Psoas muscle (tissue), 8 donors: Measurements from ENCODE around the gene NR4A2. TPM values are rescaled to one million over a fixed set of nuclear protein-coding genes. Genes with fewer than 3 reads are reported as not detected.

ENCODE experiments used
- ATAC-seq, 4 donors: fragments of 200-7000 bp; cut with Tn5 transposase; one replicate each; pipeline ENCODE4 v1.9.1; 2020; ENCODE audit warnings: moderate library complexity in 3 of 4, mild to moderate bottlenecking in 2 of 4
- DNase-seq, 2 donors: peaks; one replicate each; pipeline ENCODE4 v3.0.0-alpha.2; 2020
- H3K27ac ChIP-seq: fragments of 200-600 bp; one replicate; pipeline ENCODE4 v1.8.0; 2022
- H3K27me3 ChIP-seq, 3 donors: fragments of 200-600 bp in 1 of 3; one replicate each; pipeline versions ENCODE4 v1.6.1 to v1.8.0; 2013 to 2022; ENCODE audit warnings: low read length in 2 of 3, mild to moderate bottlenecking in 2 of 3, moderate library complexity in 1 of 3; ENCODE audit not compliant: insufficient read depth in 3 of 3
- H3K36me3 ChIP-seq, 2 donors: fragments of 200-600 bp in 1 of 2; one replicate each; pipeline versions ENCODE4 v1.6.1 to v1.8.0; 2013 to 2022; ENCODE audit warnings: low read depth in 1 of 2, mild to moderate bottlenecking in 1 of 2, moderate library complexity in 1 of 2; ENCODE audit not compliant: insufficient read depth in 1 of 2
- H3K4me1 ChIP-seq: fragments of 200-600 bp; one replicate; pipeline ENCODE4 v1.8.0; 2022
- H3K4me3 ChIP-seq: fragments of 200-600 bp; one replicate; pipeline ENCODE4 v1.8.0; 2022; ENCODE audit warnings: mild to moderate bottlenecking
- H3K9me3 ChIP-seq: fragments of 200-600 bp; one replicate; pipeline ENCODE4 v1.8.0; 2022
- WGBS, 3 donors: extraction: QIAGEN DNeasy Blood & Tissue Kit; methylation state at CpG; one replicate each; pipeline versions ENCODE4 v1.1.6 to v1.1.7; 2013; 5-methylcytosine and 5-hydroxymethylcytosine counted together
- intact Hi-C, 2 donors: fragments of 100-400 bp; cut with DNase I; formaldehyde crosslinking; loops; one replicate each; pipeline versions ENCODE4 v1.11.0 to v1.14.2; 2022
- polyA plus RNA-seq, 3 donors: library from polyadenylated mRNA; stranded (reverse); fragments of 200-250 nt; gene quantifications; one replicate each; pipeline ENCODE4 v1.2.3, GENCODE V29; 2013
- total RNA-seq, 4 donors: library from RNA; stranded (reverse); fragmentation: NEBNext Ultra II Directional in 2 of 4; extraction: Animal tissue kit (Norgen Biotek cat#: 25700) in 2 of 4; gene quantifications; one replicate each; pipeline versions ENCODE4 v1.2.1 to v1.2.4, GENCODE V29; 2021 to 2023
- TF ChIP-seq, protein P1 (sequence below): fragments of 200-600 bp; IDR thresholded peaks from one replicate; pipeline ENCODE4 v1.8.0; 2022; ENCODE audit warnings: antibody characterized with exemption
- donor health status: healthy with polysubstance abuse.
- donor health status: DM: no; HTN: no; CAD: no; lungs with moderate emphysema.
- donor health status: Bipolar disorder and iron deficiency.
- donor health status: healthy.
- donor health status: DM: yes; HTN: yes; CAD: no.
- donor health status: DM: no; HTN: no; CAD: no.
- donor health status: DM: no; HTN: no; CAD: no.
- donor health status: DM: yes; HTN: yes; CAD: no.

Gene NR4A2
- total and polyA plus RNA-seq, 7 donors: 0.31 to 2.3 (median 1.2) TPM

DNA sequence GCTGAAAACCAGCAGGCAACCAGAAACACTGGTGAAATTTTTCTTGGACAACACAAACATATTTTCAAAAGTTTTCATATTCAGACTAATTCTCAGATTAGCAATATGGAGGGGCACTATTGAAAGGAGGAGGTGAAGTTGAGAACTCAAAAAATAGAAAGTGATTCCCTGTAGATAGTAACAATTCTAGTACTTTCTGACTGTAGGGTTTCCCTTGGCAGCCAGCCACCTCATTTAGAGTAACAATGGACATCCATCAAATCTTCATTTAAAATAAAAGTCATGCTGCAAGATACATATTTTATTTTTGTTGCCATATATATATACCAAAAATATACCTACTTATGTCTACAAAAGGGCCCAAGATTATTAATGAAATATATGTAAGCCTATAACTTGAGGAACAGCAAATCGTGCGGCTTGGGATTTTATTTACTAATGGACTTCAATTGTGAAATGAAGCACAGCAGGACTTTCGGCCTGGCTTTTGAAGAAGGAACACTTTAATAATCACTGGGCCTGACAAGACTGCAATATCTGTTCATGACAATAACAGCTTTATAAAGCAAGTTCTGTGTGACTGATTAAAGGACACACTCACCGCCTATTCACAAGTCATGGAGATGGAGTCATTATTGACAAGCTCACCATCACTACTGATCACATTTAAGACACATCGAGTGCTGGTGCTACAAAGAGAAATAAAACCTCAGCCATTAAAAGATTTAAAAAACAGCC is 6.8 kb upstream of the NR4A2 start:
- 77 to 83% (median 81%) methylated on average over 5 of the region's 5 CpGs for WGBS, 3 donors
- intact Hi-C loops: loop anchor here (10.0 kb wide), 2 partner anchors 246 to 556 kb away; no protein-coding TSS in a partner anchor
- H3K27me3 ChIP-seq: no peaks in the 10 kb centered on the region
- peak overlapping the region; percentile 89 for H3K4me3 ChIP-seq
- DNase-seq (no peak), ATAC-seq (no peak)
- H3K27ac ChIP-seq: peak overlapping the region; percentile 100
- H3K9me3 ChIP-seq: no peaks in the 10 kb centered on the region
- TF ChIP-seq, protein P1, sequence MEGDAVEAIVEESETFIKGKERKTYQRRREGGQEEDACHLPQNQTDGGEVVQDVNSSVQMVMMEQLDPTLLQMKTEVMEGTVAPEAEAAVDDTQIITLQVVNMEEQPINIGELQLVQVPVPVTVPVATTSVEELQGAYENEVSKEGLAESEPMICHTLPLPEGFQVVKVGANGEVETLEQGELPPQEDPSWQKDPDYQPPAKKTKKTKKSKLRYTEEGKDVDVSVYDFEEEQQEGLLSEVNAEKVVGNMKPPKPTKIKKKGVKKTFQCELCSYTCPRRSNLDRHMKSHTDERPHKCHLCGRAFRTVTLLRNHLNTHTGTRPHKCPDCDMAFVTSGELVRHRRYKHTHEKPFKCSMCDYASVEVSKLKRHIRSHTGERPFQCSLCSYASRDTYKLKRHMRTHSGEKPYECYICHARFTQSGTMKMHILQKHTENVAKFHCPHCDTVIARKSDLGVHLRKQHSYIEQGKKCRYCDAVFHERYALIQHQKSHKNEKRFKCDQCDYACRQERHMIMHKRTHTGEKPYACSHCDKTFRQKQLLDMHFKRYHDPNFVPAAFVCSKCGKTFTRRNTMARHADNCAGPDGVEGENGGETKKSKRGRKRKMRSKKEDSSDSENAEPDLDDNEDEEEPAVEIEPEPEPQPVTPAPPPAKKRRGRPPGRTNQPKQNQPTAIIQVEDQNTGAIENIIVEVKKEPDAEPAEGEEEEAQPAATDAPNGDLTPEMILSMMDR: no peak
- H3K4me1 ChIP-seq: peaks cover 44% of the 10 kb centered on the region
- H3K36me3 ChIP-seq: no peaks in the 10 kb centered on the region

DNA sequence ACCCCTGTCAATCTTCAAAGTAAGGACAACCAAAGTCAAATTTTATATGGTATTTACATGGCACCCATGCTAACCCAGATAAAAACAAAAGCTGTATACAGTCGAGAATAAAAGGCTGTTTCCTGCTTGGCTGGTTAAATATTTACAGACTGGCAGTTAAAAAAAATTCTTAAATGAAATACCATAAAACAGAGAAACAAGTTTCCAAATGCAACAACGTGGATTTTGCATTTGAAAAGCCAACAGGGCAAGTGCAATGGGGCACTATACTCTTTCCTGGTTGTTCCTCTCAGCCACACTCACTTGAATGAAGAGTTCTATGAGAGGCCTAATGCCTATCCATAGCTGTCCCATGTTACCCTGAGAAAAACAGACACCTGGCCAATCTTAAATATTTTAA is 6.1 kb upstream of the NR4A2 start:
- Histone ChIP-seq H3K4me1 (peaks cover 44% of the 10 kb centered on the region), H3K27ac (peak overlapping the region; percentile 100)
- intact Hi-C loops: loop anchor here (10.0 kb wide), 2 partner anchors 246 to 556 kb away; no protein-coding TSS in a partner anchor

GRCh38 chr2:156334496-156335478 is 2.3 kb upstream of the NR4A2 start:
- Histone ChIP-seq H3K4me1 (peaks cover 33% of the 10 kb centered on the region), H3K27ac (peak overlapping the region; percentile 93), H3K4me3 (peak overlapping the region; percentile 78), H3K9me3 (no peaks in the 10 kb centered on the region), H3K27me3 (no peaks in the 10 kb centered on the region), H3K36me3 (no peaks in the 10 kb centered on the region)
- 1 to 2% (median 1%) methylated on average over 27 to 40 of the region's 40 CpGs for WGBS, 3 donors
- DNase-seq (peak; percentile 93 to 96), ATAC-seq (peak; percentile 85 to 88 (median 86))
- TF ChIP-seq, protein P1: no peak
- intact Hi-C loops: loop anchor here (1.0 to 10.0 kb wide), 4 partner anchors 8 to 560 kb away; no protein-coding TSS in a partner anchor

More for the DNA sequence above, 6.1 kb upstream of the NR4A2 start:
- DNase-seq: no peak
- TF ChIP-seq, protein P1: no peak
- H3K36me3 ChIP-seq: no peaks in the 10 kb centered on the region
- H3K9me3 ChIP-seq: no peaks in the 10 kb centered on the region
- no peak overlapping the region for H3K4me3 ChIP-seq
- 64 to 75% (median 73%) methylated on average over 2 of the region's 2 CpGs for WGBS, 3 donors
- ATAC-seq: no peak
- H3K27me3 ChIP-seq: no peaks in the 10 kb centered on the region

DNA sequence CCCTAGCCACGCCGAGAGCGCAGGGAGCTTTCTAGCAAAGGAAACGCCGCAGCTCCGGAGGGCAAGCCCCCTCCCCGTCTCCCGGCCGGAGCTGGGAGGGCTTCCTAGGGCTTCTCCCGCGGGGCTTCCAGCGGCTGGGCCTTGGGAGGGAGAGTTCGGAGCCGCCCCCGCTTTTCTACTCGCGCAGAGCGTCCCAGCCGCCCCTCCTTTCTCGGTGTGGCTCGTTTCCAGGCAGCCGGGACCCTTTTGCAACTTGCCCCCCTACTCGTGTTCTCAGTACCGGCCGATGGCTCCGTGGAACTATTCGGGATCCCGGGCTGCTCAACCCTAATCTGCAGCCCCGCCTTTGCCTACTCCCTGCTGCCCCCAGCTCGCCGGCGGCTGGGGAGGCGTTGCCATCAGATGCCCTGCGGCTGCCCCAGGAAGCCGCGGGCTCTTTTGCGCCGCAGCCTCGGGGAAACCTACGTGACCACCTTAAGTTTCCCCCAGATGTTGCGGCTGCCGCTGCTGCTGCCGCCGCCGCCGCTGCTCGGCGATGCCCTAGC is 1.5 kb upstream of the NR4A2 start:
- intact Hi-C loops: loop anchor here (1.0 to 10.0 kb wide), 4 partner anchors 8 to 561 kb away; no protein-coding TSS in a partner anchor
- TF ChIP-seq, protein P1: no peak
- DNase-seq (peak; percentile 63 to 83), ATAC-seq (peak; percentile 52 to 67 (median 56))
- Histone ChIP-seq H3K4me3 (peak overlapping the region; percentile 78), H3K36me3 (peaks cover 0 to 5% of the 10 kb centered on the region in 2 donors), H3K27me3 (no peaks in the 10 kb centered on the region), H3K9me3 (no peaks in the 10 kb centered on the region), H3K27ac (peak overlapping the region; percentile 93), H3K4me1 (peaks cover 25% of the 10 kb centered on the region)
- 0% methylated on average over 38 to 48 of the region's 48 CpGs for WGBS, 3 donors
